ENCODE measurements around the gene NDUFS6. TPM values are rescaled to one million over a fixed set of nuclear protein-coding genes. Genes with fewer than 3 reads are reported as not detected.
A peak's percentile ranks its signal among the peaks of the same experiment; 100 is the strongest.

NDUFS6 gene
- total and polyA plus RNA-seq, 4 donors, result 12.5 to 98.9 (median 62.0) TPM

GRCh38 chr5:1820381-1820780 lies 19.2 kb downstream of the NDUFS6 start:
- Histone ChIP-seq H3K27ac (ENCODE audit: low read depth, low read length) (no peak overlapping the region), H3K36me3 (ENCODE audit: control insufficient read depth, insufficient read depth, low read length) (peaks cover 65% of the 10 kb centered on the region), H3K4me1 (ENCODE audit: control insufficient read depth, insufficient read depth, low read length) (no peaks in the 10 kb centered on the region), H3K4me3 (ENCODE audit: low read depth, low read length) (no peak overlapping the region), H3K9me3 (ENCODE audit: control insufficient read depth, insufficient read depth, low read length) (no peaks in the 10 kb centered on the region), H3K27me3 (ENCODE audit: control insufficient read depth, insufficient read depth, low read length) (no peaks in the 10 kb centered on the region)
- 92% methylated on average over 9 of the region's 12 CpGs for WGBS (ENCODE audit: insufficient coverage)
- DNase-seq (ENCODE audit: low read depth in 4 of 6, low spot score in 6 of 6), result peak in 1 of 6 donors; percentile 17

GRCh38 chr5:1820926-1821325 lies 19.7 kb downstream of the NDUFS6 start:
- WGBS (ENCODE audit: insufficient coverage), result 94% methylated on average over 3 of the region's 4 CpGs
- H3K4me3 ChIP-seq (ENCODE audit: low read depth, low read length), result no peak overlapping the region
- no peak overlapping the region for H3K27ac ChIP-seq (ENCODE audit: low read depth, low read length)
- H3K27me3 ChIP-seq (ENCODE audit: control insufficient read depth, insufficient read depth, low read length), result no peaks in the 10 kb centered on the region
- H3K36me3 ChIP-seq (ENCODE audit: control insufficient read depth, insufficient read depth, low read length), result peaks cover 64% of the 10 kb centered on the region
- DNase-seq (ENCODE audit: low read depth in 4 of 6, low spot score in 6 of 6), result no peak
- H3K4me1 ChIP-seq (ENCODE audit: control insufficient read depth, insufficient read depth, low read length), result no peaks in the 10 kb centered on the region
- no peaks in the 10 kb centered on the region for H3K9me3 ChIP-seq (ENCODE audit: control insufficient read depth, insufficient read depth, low read length)

DNA sequence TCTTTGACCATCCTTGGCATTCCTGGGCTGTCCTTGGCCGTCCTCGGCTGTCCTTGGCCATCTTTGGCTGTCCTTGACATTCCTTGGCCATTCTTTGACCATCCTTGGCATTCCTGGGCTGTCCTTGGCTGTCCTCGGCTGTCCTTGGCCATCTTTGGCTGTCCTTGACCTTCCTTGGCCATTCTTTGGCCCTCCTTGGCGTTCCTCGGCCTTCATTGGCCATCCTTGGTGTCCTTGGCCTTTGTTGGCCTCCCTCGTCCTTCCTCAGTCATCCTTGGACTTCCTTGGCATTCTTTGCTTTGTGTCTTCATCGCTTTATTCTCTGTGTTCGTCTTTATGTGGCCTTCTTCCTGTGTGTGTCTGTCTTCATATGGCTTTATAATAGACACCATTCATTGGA lies 20.7 kb downstream of the NDUFS6 start:
- 91% methylated on average over 8 of the region's 8 CpGs for WGBS (ENCODE audit: insufficient coverage)
- Histone ChIP-seq H3K27ac (ENCODE audit: low read depth, low read length) (no peak overlapping the region), H3K36me3 (ENCODE audit: control insufficient read depth, insufficient read depth, low read length) (peaks cover 64% of the 10 kb centered on the region)

GRCh38 chr5:1823381-1824034 lies 22.3 kb downstream of the NDUFS6 start:
- 87% methylated on average over 9 of the region's 12 CpGs for WGBS (ENCODE audit: insufficient coverage)
- no peak for DNase-seq (ENCODE audit: low read depth in 4 of 6, low spot score in 6 of 6)

More for the DNA sequence above, 20.7 kb downstream of the NDUFS6 start:
- Histone ChIP-seq H3K27me3 (ENCODE audit: control insufficient read depth, insufficient read depth, low read length) (no peaks in the 10 kb centered on the region), H3K9me3 (ENCODE audit: control insufficient read depth, insufficient read depth, low read length) (no peaks in the 10 kb centered on the region), H3K4me3 (ENCODE audit: low read depth, low read length) (no peak overlapping the region), H3K4me1 (ENCODE audit: control insufficient read depth, insufficient read depth, low read length) (no peaks in the 10 kb centered on the region)
- no peak for DNase-seq (ENCODE audit: low read depth in 4 of 6, low spot score in 6 of 6)

DNA sequence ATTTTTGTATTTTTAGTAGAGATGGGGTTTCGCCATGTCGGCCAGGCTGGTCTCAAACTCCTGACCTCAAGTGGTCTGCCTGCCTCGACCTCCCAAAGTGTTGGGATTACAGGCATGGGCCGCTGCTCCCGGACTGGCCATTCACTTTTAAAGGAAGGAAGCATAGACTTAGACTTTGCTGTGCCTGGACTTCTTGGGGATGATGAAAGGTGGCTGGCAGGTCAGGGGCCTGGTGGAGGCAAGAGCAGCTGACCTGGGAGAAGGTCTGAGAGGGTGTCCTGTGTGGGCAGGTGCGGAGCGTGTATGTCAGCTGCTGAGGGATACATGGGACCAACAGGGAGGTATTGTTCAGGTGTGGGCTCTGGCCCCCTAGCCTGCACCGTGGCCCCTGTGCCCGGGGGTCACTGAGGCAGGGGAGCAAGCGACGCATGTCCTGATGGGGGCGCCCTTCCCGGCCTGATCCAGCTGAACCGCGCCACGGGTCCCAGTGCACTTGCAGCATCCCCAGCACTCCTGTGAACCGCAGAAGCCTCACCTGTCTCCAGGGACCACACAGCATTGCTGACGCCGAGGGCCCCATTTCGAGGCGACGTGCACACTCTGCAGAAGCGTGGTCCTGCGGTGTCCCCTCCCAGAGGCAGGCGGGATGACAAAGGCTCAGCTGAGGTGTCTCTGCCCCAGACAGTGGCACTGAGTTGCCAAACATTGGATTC lies 23.1 kb downstream of the NDUFS6 start:
- WGBS (ENCODE audit: insufficient coverage), result 90% methylated on average over 23 of the region's 25 CpGs
- no peak for DNase-seq (ENCODE audit: low read depth in 4 of 6, low spot score in 6 of 6)
- Histone ChIP-seq H3K27ac (ENCODE audit: low read depth, low read length) (no peak overlapping the region), H3K27me3 (ENCODE audit: control insufficient read depth, insufficient read depth, low read length) (no peaks in the 10 kb centered on the region), H3K36me3 (ENCODE audit: control insufficient read depth, insufficient read depth, low read length) (peaks cover 63% of the 10 kb centered on the region), H3K4me3 (ENCODE audit: low read depth, low read length) (no peak overlapping the region), H3K4me1 (ENCODE audit: control insufficient read depth, insufficient read depth, low read length) (no peaks in the 10 kb centered on the region), H3K9me3 (ENCODE audit: control insufficient read depth, insufficient read depth, low read length) (no peaks in the 10 kb centered on the region)

More at GRCh38 chr5:1823381-1824034, 22.3 kb downstream of the NDUFS6 start:
- no peaks in the 10 kb centered on the region for H3K27me3 ChIP-seq (ENCODE audit: control insufficient read depth, insufficient read depth, low read length)
- H3K4me3 ChIP-seq (ENCODE audit: low read depth, low read length), result no peak overlapping the region
- H3K36me3 ChIP-seq (ENCODE audit: control insufficient read depth, insufficient read depth, low read length), result peaks cover 63% of the 10 kb centered on the region
- H3K27ac ChIP-seq (ENCODE audit: low read depth, low read length), result no peak overlapping the region
- no peaks in the 10 kb centered on the region for H3K9me3 ChIP-seq (ENCODE audit: control insufficient read depth, insufficient read depth, low read length)
- no peaks in the 10 kb centered on the region for H3K4me1 ChIP-seq (ENCODE audit: control insufficient read depth, insufficient read depth, low read length)

GRCh38 chr5:1824903-1825841 lies 24.0 kb downstream of the NDUFS6 start:
- WGBS (ENCODE audit: insufficient coverage), result 95% methylated on average over 27 of the region's 27 CpGs
- no peak for DNase-seq (ENCODE audit: low read depth in 4 of 6, low spot score in 6 of 6)

GRCh38 chr5:1826235-1826980 lies 25.2 kb downstream of the NDUFS6 start:
- H3K36me3 ChIP-seq (ENCODE audit: control insufficient read depth, insufficient read depth, low read length), result peaks cover 51% of the 10 kb centered on the region
- no peak overlapping the region for H3K27ac ChIP-seq (ENCODE audit: low read depth, low read length)
- 92% methylated on average over 19 of the region's 26 CpGs for WGBS (ENCODE audit: insufficient coverage)
- no peaks in the 10 kb centered on the region for H3K9me3 ChIP-seq (ENCODE audit: control insufficient read depth, insufficient read depth, low read length)
- H3K4me3 ChIP-seq (ENCODE audit: low read depth, low read length), result no peak overlapping the region
- peaks cover 2% of the 10 kb centered on the region for H3K27me3 ChIP-seq (ENCODE audit: control insufficient read depth, insufficient read depth, low read length)
- H3K4me1 ChIP-seq (ENCODE audit: control insufficient read depth, insufficient read depth, low read length), result peaks cover 3% of the 10 kb centered on the region
- DNase-seq (ENCODE audit: low read depth in 4 of 6, low spot score in 6 of 6), result no peak

More at GRCh38 chr5:1824903-1825841, 24.0 kb downstream of the NDUFS6 start:
- Histone ChIP-seq H3K27ac (ENCODE audit: low read depth, low read length) (no peak overlapping the region), H3K36me3 (ENCODE audit: control insufficient read depth, insufficient read depth, low read length) (peaks cover 63% of the 10 kb centered on the region), H3K4me3 (ENCODE audit: low read depth, low read length) (no peak overlapping the region), H3K4me1 (ENCODE audit: control insufficient read depth, insufficient read depth, low read length) (no peaks in the 10 kb centered on the region), H3K27me3 (ENCODE audit: control insufficient read depth, insufficient read depth, low read length) (no peaks in the 10 kb centered on the region), H3K9me3 (ENCODE audit: control insufficient read depth, insufficient read depth, low read length) (no peaks in the 10 kb centered on the region)

DNA sequence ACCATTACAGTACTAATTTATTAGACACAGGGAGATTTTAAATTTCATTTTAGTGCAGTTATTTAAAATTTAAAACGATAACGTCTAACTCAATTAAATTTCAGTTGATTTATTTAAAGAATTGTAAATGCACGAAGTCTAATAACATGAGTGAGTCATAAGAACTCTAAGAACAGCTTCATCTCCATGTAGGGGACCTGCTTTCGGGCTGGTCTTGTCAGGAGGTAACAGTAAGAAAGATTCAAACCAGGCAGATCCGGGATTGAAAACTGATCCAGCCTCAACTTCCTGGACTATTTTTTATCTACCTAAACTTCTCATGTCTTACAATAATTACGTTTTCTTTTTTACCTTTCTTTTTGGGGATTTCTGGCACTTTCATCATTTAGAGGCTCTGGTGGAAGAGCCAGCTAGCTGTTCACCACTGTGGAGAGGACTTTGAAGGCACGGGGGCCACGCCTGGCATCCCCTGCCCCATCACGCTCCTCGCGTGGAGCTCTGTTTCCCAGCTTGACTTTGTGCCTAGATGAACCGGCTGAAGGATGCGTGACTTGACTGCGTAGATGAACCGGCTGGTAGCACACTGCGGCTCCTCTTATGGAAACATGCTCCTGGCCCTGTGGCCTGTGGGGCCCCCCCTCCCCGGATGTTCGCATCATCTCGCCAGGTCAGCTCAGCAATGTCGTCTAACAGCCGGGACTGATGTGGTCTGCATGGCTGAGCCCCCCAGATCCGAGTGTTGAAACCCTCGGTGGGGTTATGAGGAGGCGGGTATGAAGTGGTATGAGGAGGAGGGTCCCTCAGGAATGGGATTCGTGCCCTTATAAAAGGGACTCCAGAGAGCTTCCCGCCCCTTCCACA lies 26.0 kb downstream of the NDUFS6 start:
- Histone ChIP-seq H3K9me3 (ENCODE audit: control insufficient read depth, insufficient read depth, low read length) (no peaks in the 10 kb centered on the region), H3K27me3 (ENCODE audit: control insufficient read depth, insufficient read depth, low read length) (peaks cover 2% of the 10 kb centered on the region), H3K27ac (ENCODE audit: low read depth, low read length) (no peak overlapping the region), H3K4me3 (ENCODE audit: low read depth, low read length) (no peak overlapping the region), H3K36me3 (ENCODE audit: control insufficient read depth, insufficient read depth, low read length) (peaks cover 45% of the 10 kb centered on the region), H3K4me1 (ENCODE audit: control insufficient read depth, insufficient read depth, low read length) (peaks cover 9% of the 10 kb centered on the region)
- WGBS (ENCODE audit: insufficient coverage), result 88% methylated on average over 20 of the region's 26 CpGs
- DNase-seq (ENCODE audit: low read depth in 4 of 6, low spot score in 6 of 6), result no peak
